Breast epithelium (tissue), 3 donors: ENCODE measurements around the gene GPBAR1.

Experiments
- CTCF ChIP-seq, 3 donors: fragments of 450-650 bp; IDR thresholded peaks; one replicate each; pipeline ENCODE4 v1.5.1; 2016 to 2017; ENCODE audit warnings: antibody characterized with exemption in 3 of 3, mild to moderate bottlenecking in 3 of 3, moderate library complexity in 3 of 3
- POLR2A ChIP-seq: fragments of 450-650 bp; IDR thresholded peaks from one replicate; pipeline ENCODE4 v1.6.1; 2016; ENCODE audit warnings: antibody characterized with exemption, mild to moderate bottlenecking, moderate library complexity

GRCh38 chr2:218278531-218279360, 17.9 kb downstream of the GPBAR1 start:
- no peak for TF ChIP-seq CTCF (IDR thresholded peaks at IDR 0.05)
- TF ChIP-seq POLR2A = no peak
